ENCODE data around the gene JMJD1C. TPM values are rescaled to one million over a fixed set of nuclear protein-coding genes. Genes with fewer than 3 reads are reported as not detected.

Gene JMJD1C
- total RNA-seq, 1 donor from 2014 or later, result 105 TPM

DNA sequence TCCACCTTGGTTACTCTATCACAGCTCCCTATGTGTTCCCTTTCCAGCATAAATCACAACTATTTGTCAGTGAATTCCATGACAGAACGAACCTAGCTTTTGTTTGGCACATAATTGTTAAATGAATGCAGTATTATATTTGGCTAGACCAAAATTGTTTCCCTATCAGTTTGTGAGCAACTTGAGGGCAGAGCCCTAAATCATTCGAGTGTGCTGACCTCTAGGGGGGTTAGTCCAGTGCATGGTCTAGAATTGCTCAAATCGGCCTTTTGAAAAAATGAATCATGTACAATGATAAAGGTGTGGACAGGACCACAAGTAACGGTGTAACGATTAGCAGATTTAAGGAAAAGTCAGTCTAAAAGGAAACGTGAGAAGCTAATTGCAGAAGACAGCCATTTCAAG lies 333.1 kb downstream of the JMJD1C start:
- H3K4me3 ChIP-seq, result peak overlapping the region; percentile 89 to 95
- TF ChIP-seq, protein P1, sequence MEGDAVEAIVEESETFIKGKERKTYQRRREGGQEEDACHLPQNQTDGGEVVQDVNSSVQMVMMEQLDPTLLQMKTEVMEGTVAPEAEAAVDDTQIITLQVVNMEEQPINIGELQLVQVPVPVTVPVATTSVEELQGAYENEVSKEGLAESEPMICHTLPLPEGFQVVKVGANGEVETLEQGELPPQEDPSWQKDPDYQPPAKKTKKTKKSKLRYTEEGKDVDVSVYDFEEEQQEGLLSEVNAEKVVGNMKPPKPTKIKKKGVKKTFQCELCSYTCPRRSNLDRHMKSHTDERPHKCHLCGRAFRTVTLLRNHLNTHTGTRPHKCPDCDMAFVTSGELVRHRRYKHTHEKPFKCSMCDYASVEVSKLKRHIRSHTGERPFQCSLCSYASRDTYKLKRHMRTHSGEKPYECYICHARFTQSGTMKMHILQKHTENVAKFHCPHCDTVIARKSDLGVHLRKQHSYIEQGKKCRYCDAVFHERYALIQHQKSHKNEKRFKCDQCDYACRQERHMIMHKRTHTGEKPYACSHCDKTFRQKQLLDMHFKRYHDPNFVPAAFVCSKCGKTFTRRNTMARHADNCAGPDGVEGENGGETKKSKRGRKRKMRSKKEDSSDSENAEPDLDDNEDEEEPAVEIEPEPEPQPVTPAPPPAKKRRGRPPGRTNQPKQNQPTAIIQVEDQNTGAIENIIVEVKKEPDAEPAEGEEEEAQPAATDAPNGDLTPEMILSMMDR (IDR thresholded peaks at IDR 0.05), result no peak

DNA sequence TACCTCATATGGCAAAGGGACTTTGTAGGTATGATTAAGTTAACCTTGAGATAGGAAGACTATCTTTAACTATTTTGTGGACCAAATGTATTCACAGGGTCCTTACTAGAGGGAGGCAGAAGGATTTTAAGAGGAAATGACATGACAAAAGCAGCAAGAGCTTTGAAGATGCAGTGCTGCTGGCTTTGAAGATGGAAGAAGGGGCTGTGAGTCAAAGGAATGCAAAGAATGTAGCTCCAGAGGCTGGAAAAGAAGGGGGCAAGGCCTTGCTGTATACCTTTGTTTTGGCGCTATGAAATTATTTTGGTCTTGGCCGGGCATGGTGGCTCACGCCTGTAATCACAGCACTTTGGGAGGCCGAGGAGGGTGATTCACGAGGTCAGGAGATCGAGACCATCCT lies 335.9 kb downstream of the JMJD1C start:
- no peak for DNase-seq (ENCODE audit: extremely low spot score in 2 of 2)
- Histone ChIP-seq H3K4me3 (no peak overlapping the region), H3K27ac (no peak overlapping the region), H3K4me1 (peaks cover 12% of the 10 kb centered on the region), H3K27me3 (no peaks in the 10 kb centered on the region), H3K9me3 (no peaks in the 10 kb centered on the region), H3K36me3 (no peaks in the 10 kb centered on the region)
- intact Hi-C loops (cut with DNase I), result no loop called here
- TF ChIP-seq POLR2AphosphoS5 (IDR thresholded peaks at IDR 0.05; ENCODE audit: insufficient read depth in 1 of 2, low read depth in 1 of 2), result no peak
- TF ChIP-seq, protein P1 (IDR thresholded peaks at IDR 0.05), result no peak

More for the DNA sequence above, 333.1 kb downstream of the JMJD1C start:
- Histone ChIP-seq H3K27me3 (no peaks in the 10 kb centered on the region), H3K9me3 (no peaks in the 10 kb centered on the region), H3K36me3 (no peaks in the 10 kb centered on the region), H3K4me1 (peaks cover 30% of the 10 kb centered on the region), H3K27ac (peak overlapping the region; percentile 93)
- no peak for DNase-seq (ENCODE audit: extremely low spot score in 2 of 2)
- intact Hi-C loops (cut with DNase I), result no loop called here

DNA sequence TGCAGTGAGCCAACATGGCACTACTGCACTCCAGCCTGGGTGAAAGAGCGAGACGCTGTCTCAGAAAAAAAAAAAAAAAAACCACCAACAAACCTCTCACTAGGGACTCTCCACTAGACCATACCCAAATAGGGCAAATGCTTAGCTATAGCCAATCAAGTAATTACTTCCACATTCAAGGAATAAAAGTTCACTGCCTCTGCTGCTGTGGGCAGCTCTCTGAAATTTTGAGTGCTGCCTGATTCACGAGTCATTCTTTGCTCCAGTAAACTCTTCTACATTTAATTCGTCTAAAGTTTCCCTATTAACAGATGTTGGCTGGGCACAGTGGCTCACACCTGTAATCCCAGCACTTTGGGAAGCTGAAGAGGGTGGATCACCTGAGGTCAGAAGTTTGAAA lies 337.3 kb downstream of the JMJD1C start:
- intact Hi-C loops (cut with DNase I), result no loop called here
- no peak for DNase-seq (ENCODE audit: extremely low spot score in 2 of 2)
- Histone ChIP-seq H3K27me3 (no peaks in the 10 kb centered on the region), H3K36me3 (no peaks in the 10 kb centered on the region), H3K9me3 (no peaks in the 10 kb centered on the region), H3K4me1 (no peaks in the 10 kb centered on the region), H3K27ac (no peak overlapping the region), H3K4me3 (no peak overlapping the region)
- no peak for TF ChIP-seq POLR2A (IDR thresholded peaks at IDR 0.05)
- TF ChIP-seq, protein P1 (IDR thresholded peaks at IDR 0.05), result no peak
- no peak for TF ChIP-seq POLR2AphosphoS5 (IDR thresholded peaks at IDR 0.05; ENCODE audit: insufficient read depth in 1 of 2, low read depth in 1 of 2)

DNA sequence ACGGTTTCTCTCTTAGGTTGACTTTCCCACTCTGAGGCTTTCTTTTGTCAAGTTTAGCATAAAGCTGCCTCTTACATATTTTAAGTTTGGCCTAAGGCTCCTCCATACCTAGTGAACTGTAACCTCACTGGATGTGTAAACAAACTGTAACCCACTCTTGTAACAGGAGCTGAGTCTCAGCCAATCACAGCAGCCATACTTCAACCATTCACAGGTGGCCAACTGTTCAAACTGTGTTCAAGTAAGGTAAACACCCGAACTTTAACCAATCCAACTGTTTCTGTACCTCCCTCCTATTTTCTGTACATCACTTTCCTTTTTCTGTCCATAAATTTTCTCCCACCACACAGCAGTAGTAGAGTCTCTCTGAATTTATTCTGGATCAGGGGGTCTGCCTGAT lies 340.3 kb downstream of the JMJD1C start:
- H3K27me3 ChIP-seq, result no peaks in the 10 kb centered on the region
- no peaks in the 10 kb centered on the region for H3K4me1 ChIP-seq
- H3K4me3 ChIP-seq, result no peak overlapping the region
- intact Hi-C loops (cut with DNase I), result no loop called here
- H3K9me3 ChIP-seq, result no peaks in the 10 kb centered on the region
- H3K36me3 ChIP-seq, result no peaks in the 10 kb centered on the region
- no peak for TF ChIP-seq POLR2A (IDR thresholded peaks at IDR 0.05)
- TF ChIP-seq, protein P1 (IDR thresholded peaks at IDR 0.05), result no peak
- TF ChIP-seq POLR2AphosphoS5 (IDR thresholded peaks at IDR 0.05; ENCODE audit: insufficient read depth in 1 of 2, low read depth in 1 of 2), result no peak
- no peak for DNase-seq (ENCODE audit: extremely low spot score in 2 of 2)
- H3K27ac ChIP-seq, result no peak overlapping the region

DNA sequence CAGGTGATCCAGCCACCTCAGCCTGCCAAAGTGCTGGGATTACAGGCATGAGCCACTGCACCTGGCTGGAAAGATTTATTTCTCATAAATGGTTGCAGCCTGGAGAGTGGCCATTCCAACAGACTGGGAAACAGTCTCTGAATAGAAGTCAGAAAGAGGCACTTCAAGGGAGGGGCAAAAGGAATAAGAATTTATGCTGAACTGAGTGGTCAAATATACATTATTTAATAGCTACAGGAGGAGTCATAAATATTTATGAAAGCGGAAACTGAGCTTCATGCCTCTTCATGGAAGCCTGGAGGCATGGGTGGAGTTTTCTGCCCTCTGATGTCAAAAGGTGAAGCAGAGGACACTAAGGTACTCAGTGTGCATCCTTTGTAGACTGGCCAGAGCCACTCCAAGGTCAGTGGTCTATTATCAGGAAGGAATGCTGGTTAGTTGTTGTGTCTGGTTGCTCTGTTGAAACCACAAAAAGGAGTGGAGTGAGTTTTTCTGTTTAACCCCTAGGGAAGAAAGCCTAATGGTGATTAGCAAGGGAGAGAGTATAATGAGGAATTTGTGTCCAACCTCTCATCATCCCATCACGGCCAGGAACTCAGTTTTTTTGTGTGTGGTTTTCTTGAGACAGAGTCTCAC lies 341.9 kb downstream of the JMJD1C start:
- intact Hi-C loops (cut with DNase I), result no loop called here

More for the DNA sequence above, 341.9 kb downstream of the JMJD1C start:
- H3K4me1 ChIP-seq, result no peaks in the 10 kb centered on the region
- no peaks in the 10 kb centered on the region for H3K36me3 ChIP-seq
- H3K27me3 ChIP-seq, result no peaks in the 10 kb centered on the region
- H3K27ac ChIP-seq, result no peak overlapping the region
- no peak overlapping the region for H3K4me3 ChIP-seq
- no peak for DNase-seq (ENCODE audit: extremely low spot score in 2 of 2)
- H3K9me3 ChIP-seq, result no peaks in the 10 kb centered on the region
- TF ChIP-seq POLR2A (IDR thresholded peaks at IDR 0.05) (no peak), POLR2AphosphoS5 (IDR thresholded peaks at IDR 0.05; ENCODE audit: insufficient read depth in 1 of 2, low read depth in 1 of 2) (no peak)
- TF ChIP-seq, protein P1 (IDR thresholded peaks at IDR 0.05), result no peak
